NCI-H1048 (cell line): Measurements from ENCODE around the gene NDST3.

ENCODE experiments used
- DNase-seq: peaks from one replicate; lab custom pipeline; 2025; lab: John Stamatoyannopoulos, UW

The NDST3 gene

DNA sequence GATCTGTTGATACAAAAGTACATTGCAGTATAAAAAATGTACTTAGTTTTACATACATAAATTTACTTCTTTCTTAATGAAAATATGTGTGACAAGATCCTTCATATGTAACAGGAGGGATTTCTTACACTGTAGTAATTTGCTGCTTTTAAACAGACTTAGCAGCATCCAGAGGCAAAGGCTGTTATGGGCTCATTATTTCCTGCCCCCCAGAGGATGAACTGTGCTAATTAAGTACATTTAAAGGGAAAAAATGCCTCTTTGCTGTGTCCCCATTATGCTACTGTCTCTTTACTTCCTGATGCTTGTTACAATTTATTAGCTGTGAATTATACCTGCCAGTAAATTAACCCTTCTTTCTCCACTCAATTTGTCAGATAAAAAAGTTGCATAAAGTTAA is 47.1 kb downstream of the NDST3 start:
- DNase-seq = no peak

DNA sequence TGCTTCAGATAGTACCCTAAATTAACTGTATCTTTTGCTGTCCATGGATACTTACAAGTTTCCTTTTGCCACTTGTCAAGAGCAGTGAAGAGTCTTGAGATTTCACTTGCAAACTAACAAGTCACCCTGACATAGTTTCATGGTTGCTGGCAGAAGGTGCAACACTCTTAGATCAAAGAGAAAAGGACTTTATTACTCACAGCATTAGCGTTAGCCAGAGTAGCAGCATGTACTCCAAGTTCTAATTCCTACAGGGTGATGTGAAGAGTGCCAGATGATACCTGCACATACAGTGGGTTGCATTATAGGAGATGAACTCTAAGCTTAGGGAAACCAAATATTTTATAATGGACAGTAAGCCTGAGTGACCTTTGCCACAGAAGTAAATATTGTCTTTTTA is 47.9 kb downstream of the NDST3 start:
- no peak for DNase-seq

GRCh38 chr4:118085700-118086099 is 51.4 kb downstream of the NDST3 start:
- no peak for DNase-seq

DNA sequence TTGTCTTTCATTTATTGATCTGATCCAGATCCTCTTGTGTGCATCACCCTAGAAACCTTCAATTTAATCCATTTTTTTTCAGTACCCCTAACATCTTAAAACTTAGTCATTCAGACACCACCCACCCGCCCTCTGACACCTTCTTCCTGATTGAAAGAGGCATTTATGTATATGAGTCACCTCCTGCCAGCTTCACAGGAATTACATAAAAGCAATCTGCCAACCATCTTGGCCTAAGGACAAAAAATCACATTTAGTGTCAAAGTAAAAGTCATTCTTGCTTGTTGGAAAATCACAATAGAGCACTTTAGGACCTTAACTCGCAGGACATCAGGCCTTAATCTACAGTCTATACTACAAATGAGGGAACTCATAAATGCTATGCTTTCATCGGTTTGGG is 52.1 kb downstream of the NDST3 start:
- DNase-seq = no peak

GRCh38 chr4:118087366-118087765 is 53.1 kb downstream of the NDST3 start:
- no peak for DNase-seq

DNA sequence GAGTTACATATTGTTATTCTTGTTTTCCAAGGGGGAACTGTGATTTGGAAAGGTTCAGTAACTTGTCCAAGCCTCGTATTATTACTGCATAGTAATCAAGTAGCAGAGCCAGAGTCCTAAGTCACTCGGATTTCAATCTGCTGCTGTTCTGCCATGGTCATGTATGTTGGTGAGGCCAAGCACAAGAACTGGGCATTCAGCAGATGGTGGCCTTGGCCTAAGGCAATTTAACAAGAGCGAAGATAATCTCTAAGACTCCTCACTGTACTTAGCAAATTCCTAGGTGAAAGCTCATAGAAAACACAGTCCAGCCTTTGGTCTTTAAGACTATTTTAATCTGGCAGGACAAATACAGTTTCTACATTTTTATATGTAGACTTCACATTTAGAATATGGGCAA is 64.8 kb downstream of the NDST3 start:
- DNase-seq = no peak

DNA sequence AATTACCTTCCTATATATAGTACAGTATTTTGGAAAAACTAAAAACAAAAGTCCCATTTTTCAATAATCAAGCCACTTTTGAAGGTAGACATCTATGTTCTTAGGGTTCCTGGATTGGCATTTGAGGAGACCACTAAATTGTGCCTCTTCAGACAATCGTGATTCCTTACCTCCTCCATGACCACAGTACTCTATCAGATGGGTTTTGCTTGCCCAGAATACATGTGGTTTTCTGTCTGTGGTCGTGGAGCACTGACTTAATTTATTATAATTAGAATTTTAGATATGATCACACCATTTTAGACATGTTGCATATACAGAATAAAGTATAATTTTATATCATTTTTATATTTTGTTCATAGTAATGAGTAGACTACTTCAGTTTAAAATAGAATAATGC is 67.9 kb downstream of the NDST3 start:
- DNase-seq = no peak

GRCh38 chr4:118112117-118113046 is 78.1 kb downstream of the NDST3 start:
- no peak for DNase-seq

DNA sequence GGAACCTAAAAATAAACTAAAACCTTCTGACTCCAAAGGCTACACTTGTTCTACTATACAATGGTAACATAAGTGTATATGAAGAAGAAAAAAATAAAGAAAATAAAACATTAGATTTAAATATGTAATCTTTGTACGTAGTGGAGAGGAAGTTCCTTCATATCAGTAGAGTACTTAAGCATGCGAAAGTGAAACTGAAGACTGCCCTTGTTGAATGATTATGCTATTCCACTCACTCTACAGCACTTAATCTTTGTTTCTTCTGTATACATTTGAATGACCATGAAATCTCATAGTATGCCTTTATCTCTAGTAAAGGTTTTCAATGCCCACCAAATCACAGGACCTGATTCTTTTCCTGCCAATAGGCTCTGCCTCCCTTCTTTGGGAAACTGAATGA is 78.9 kb downstream of the NDST3 start:
- no peak for DNase-seq

DNA sequence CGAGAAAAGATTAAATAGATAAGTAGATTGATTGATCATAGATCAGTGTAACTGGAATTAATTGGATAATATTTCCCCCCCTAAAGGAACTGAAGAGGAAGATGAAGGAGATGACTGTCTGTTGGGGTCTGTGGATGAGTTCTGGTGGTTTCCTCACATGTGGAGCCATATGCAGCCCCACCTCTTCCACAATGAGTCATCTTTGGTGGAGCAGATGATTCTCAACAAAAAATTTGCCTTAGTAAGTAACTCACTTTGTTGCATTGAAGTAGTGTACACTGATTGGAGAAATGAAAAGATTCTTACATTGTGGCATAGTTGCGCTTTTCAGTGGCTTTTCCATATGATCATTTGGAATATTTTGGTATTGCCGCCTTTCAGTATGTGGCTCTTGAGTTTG is 80.4 kb downstream of the NDST3 start:
- no peak for DNase-seq

GRCh38 chr4:118120120-118120760 is 86.0 kb downstream of the NDST3 start:
- DNase-seq = no peak

- no peak for DNase-seq
Measured at GRCh38 chr4:118124997-118125396, 90.7 kb downstream of the NDST3 start.

DNA sequence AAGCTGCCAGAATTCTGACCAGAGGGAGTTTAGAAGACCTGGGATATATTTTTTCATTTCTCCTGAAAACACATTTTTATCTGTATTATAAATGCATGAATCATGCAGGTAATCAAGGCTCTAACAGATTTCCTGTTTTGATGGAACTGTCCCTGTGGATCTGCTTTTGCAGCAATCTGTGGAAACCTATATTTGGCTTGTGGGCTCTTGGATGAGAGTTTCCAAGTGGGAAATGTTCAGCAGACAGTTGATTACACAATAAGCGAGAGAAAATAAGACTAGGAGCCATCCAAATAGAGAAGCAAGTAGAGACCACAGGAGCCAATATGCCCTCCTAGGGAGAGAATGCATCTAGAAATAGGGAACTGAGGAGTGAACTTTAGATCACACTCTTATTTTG is 105.0 kb downstream of the NDST3 start:
- DNase-seq = no peak

DNA sequence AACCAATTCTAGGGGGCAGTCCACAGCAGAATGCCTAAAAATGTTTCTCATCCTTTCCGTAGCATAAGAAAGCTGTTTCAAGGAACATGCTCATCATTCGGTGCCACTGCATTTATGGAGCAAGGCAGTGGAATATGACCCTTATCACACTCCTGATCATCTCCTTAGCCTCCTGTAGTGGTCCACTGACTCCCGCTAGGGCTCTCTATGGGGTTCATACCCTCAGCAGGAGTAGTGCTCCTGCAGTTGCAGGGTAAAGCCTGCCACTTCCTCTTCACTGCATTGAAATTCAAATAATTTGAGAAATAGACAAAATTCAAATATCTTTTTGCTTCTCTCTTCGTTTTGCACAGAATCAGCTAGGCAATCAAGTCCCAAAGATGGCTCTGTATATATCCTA is 107.0 kb downstream of the NDST3 start:
- no peak for DNase-seq

- no peak for DNase-seq
Measured at GRCh38 chr4:118154649-118155048, 120.4 kb downstream of the NDST3 start.

DNA sequence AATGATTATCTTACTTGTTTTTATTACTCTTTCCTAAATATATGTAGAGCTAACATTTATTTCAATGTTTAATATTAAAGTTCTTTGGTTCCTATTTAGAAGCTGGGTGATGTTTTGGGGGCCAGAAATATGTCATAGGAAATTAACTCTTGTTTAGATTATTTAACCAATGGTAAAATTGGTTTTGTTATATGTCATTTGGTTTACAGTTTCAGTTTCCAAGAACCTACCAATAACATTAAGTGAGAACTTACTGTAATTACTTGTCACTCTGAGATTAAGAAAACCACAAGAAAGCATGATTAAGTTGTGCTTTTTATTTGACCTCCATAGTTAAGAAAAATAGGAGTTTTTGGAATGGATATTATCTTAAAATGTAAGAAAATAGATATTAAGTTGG is 121.2 kb downstream of the NDST3 start:
- no peak for DNase-seq

DNA sequence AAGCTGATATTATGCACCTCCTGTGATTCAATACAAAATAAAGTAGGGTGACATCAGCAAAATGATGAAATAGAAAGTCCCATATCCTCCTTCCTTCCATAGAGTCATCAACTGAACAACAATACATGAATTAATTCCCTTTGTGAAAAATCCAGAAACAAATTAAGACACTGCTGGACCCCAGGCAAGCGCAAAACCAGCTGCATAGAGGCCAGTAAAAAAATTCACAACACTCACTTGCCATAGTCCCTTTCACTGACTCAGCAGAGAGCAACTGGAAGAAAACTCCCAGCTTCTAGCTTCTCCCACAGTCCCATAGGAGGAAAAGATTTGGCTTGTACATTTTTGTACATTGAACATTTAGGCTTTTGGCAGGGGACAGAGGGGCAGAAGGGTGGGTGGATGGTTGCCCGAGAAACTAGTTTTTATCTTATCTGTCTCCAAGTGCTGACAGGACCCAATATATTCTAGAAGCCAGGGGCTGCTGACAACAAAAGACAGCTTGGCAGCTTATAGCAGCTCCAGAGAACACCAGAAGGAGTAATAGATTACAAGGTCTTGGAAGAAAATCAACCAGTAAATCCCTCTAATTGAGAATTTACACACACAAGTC is 124.6 kb downstream of the NDST3 start:
- no peak for DNase-seq

GRCh38 chr4:118167306-118167705 is 133.0 kb downstream of the NDST3 start:
- DNase-seq = no peak

GRCh38 chr4:118171381-118171780 is 137.1 kb downstream of the NDST3 start:
- no peak for DNase-seq

DNA sequence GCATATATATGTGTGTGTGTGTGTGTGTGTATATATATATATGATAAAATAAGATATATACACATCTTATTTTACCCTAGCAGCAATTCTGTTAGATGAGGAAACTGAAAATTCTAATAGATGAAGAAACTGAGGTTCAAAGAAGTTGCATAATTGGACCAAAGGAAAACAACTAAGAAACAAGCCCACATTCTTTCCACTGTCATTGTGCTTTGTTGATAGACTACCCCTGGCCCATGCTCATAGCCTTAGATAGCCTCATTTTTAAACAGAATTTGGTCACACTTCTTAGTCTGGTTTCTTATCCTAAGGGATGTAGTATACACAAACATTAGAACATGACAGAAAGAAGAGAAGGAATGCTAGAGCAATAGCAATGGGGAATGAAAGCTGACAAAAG is 138.8 kb downstream of the NDST3 start:
- no peak for DNase-seq

DNA sequence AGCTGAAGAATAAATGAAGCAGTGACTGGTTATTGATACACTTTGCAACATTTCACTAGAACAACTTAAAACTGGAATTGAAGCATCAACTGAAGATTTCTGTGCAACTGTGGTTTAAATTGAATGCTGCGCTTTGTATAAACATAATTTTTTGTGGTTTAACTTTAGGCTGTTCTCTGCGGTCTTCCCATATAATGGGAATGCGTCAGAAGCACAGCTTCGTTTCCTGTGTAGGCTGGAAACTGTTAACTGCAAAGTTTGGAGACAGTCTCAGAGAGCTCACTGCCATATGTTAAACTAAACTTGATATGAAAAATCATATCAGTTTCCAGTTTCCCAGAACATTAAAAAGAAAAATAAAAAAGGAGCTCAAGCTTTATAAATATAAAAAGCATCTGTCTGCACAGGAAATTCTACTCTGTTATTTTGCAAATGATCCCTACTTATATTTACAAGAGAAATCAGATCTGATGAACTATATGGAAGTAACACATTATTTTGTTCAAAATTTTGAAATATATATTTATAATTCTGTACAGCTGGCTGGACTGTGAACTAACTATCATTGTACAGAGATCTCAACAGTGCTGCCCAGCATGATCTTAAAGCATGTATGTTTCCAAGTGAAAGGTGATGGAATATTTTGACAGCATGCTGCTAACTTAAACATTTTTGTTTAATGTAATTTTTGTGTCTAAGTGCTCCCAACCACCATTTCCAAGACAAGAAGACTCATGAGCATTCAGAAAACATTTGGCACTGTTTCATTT is 139.9 kb downstream of the NDST3 start:
- no peak for DNase-seq

- DNase-seq = no peak
Measured at GRCh38 chr4:118175506-118175905, 141.2 kb downstream of the NDST3 start.
